ENCODE measurements around the gene SRD5A2. TPM values are rescaled to one million over a fixed set of nuclear protein-coding genes. Genes with fewer than 3 reads are reported as not detected.

Gene SRD5A2
- total and polyA plus RNA-seq, 2 of the 8 experiments (the other 6 are each of a cell fraction or from before 2014, with no cell fraction given) = 0.02 TPM; not detected in 1

DNA sequence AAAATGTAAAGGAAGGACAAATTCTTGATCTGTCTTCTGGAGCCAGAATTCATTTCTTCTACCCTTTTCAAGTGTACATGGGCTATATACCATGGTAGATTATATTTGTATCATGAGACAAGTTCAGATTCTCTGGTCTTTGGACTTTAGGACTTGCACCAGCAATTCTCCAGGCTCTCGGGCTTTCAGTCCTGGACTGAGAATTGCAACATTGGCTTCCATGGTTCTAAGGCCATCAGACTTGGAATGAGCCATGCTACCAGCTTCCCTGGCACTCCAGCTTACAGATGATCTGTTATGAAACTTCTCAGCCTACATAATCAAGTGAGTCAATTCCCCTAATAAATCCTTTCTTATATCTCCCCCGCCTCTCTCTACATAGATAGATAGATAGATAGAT lies 33.3 kb downstream of the SRD5A2 start:
- peaks cover 18 to 43% of the 10 kb centered on the region in 2 experiments for H3K9me3 ChIP-seq (ENCODE audit: insufficient read depth in 2 of 2, low read depth in 1 of 2, low read length in 1 of 2)
- no peaks in the 10 kb centered on the region for H3K4me1 ChIP-seq (replicated peaks in 1 of 4; ENCODE audit: control insufficient read depth in 3 of 4, insufficient read depth in 4 of 4, low read length in 3 of 4)
- H2BK20ac ChIP-seq (ENCODE audit: low read length) = no peak overlapping the region
- no peaks in the 10 kb centered on the region for H3K23me2 ChIP-seq (ENCODE audit: low read depth, low read length)
- H2AFZ ChIP-seq (ENCODE audit: low read length) = no peak overlapping the region
- no peak overlapping the region for H4K91ac ChIP-seq (replicated peaks; ENCODE audit: insufficient read length, low read length)
- no peak overlapping the region for H3K4me3 ChIP-seq (ENCODE audit: extremely low read depth in 1 of 4, insufficient read depth in 2 of 4, low read depth in 3 of 4, low read length in 4 of 4)
- H3K18ac ChIP-seq (ENCODE audit: extremely low read depth, low read length) = no peak overlapping the region
- no peak overlapping the region for H3K4me2 ChIP-seq (ENCODE audit: insufficient read depth in 1 of 2, low read depth in 2 of 2, low read length in 2 of 2)
- FAIRE-seq (no peak), DNase-seq (ENCODE audit: low read depth in 1 of 2, low spot score in 2 of 2) (no peak)
- no peak overlapping the region for H3K4ac ChIP-seq (replicated peaks; ENCODE audit: insufficient read length, low read depth, low read length)
- H2BK15ac ChIP-seq (ENCODE audit: low read length) = no peak overlapping the region
- no peak overlapping the region for H2BK12ac ChIP-seq (ENCODE audit: low read depth, low read length)
- H2BK120ac ChIP-seq (replicated peaks; ENCODE audit: low read depth, low read length) = no peak overlapping the region
- ChIA-PET CTCF (ENCODE audit: partially characterized antibody) (no interaction called here), POLR2A (ENCODE audit: partially characterized antibody) (no interaction called here)
- no peak overlapping the region for H3K27ac ChIP-seq (ENCODE audit: low read depth, low read length)
- 94% methylated on average over 2 of the region's 2 CpGs; no CpG with 5 or more reads in 1 of the 2 experiments for WGBS, 2 experiments (ENCODE audit: extremely low coverage in 1 of 2, insufficient coverage in 1 of 2, insufficient read length in 1 of 2, insufficient replicate concordance in 2 of 2, low coverage in 1 of 2, low lambda C conversion rate in 2 of 2, missing lambda C conversion rate in 1 of 2)
- H3K9ac ChIP-seq (replicated peaks in 1 of 4; ENCODE audit: extremely low read depth in 1 of 4, low read depth in 3 of 4, low read length in 3 of 4) = no peak overlapping the region
- H3K79me2 ChIP-seq (ENCODE audit: control insufficient read depth in 1 of 2, insufficient read depth in 2 of 2, low read length in 2 of 2) = no peaks in the 10 kb centered on the region
- no peak overlapping the region for H3K23ac ChIP-seq (ENCODE audit: insufficient read length)
- H2AK5ac ChIP-seq (ENCODE audit: low read depth, low read length) = no peak overlapping the region
- H4K20me1 ChIP-seq (replicated peaks in 1 of 2; ENCODE audit: control insufficient read depth in 1 of 2, insufficient read depth in 2 of 2, low read length in 2 of 2) = no peaks in the 10 kb centered on the region
- H4K5ac ChIP-seq (ENCODE audit: insufficient read length, low read depth, low read length) = no peak overlapping the region
- H3K14ac ChIP-seq (ENCODE audit: insufficient read length) = no peak overlapping the region
- no peaks in the 10 kb centered on the region for H3K79me1 ChIP-seq (ENCODE audit: low read depth, low read length)
- no peak for TF ChIP-seq BACH1 (IDR thresholded peaks at IDR 0.05; ENCODE audit: low read length)
- no peak overlapping the region for H2BK5ac ChIP-seq (ENCODE audit: low read depth, low read length)
- no peaks in the 10 kb centered on the region for H3K27me3 ChIP-seq (replicated peaks in 1 of 4; ENCODE audit: control insufficient read depth in 3 of 4, extremely low read depth in 1 of 4, insufficient read depth in 3 of 4, low read length in 3 of 4)
- no peak overlapping the region for H4K8ac ChIP-seq (ENCODE audit: extremely low read depth, insufficient read depth, low read length)
- no peaks in the 10 kb centered on the region for H3K36me3 ChIP-seq (ENCODE audit: control insufficient read depth in 2 of 4, insufficient read depth in 4 of 4, low read length in 3 of 4)
- H3K56ac ChIP-seq (replicated peaks; ENCODE audit: insufficient read length, low read depth, low read length) = no peak overlapping the region

All from H1 (cell line).